GM12878 (cell line): ENCODE data around the gene NDUFV3. TPM values are rescaled to one million over a fixed set of nuclear protein-coding genes. Genes with fewer than 3 reads are reported as not detected.

Experiments used
- ATAC-seq: fragments of 200-7000 bp; cut with Tn5 transposase; 3 replicates; pipeline ENCODE4 v1.9.1; 2020; ENCODE audit warnings: mild to moderate bottlenecking, moderate library complexity
- BruUV-seq: library from RNA; stranded (reverse); fragments of 400-500 nt; replicated peaks from 2 replicates; lab custom pipeline; 2021; lab: Mats Ljungman, UMichigan
- CTCF ChIA-PET: fragments of 300-600 bp; sonication (Branson Sonifier 250); formaldehyde crosslinking; extraction: SDS; loops from one replicate; lab custom pipeline; 2021; ENCODE audit warnings: inconsistent platforms; lab: Yijun Ruan, JAX
- POLR2A ChIA-PET: fragments of 350-600 bp; formaldehyde crosslinking; extraction: SDS; loops from one replicate; lab custom pipeline; 2021; ENCODE audit warnings: inconsistent platforms; lab: Charles Lee
- RAD21 ChIA-PET: fragments of 300-600 bp; sonication (Branson Sonifier 250); formaldehyde crosslinking; loops from one replicate; lab custom pipeline; 2023; ENCODE audit warnings: antibody characterized with exemption; ENCODE audit not compliant: unreplicated experiment; lab: Charles Lee
- SMC1A ChIA-PET: fragments of 300-600 bp; sonication (Branson Sonifier 250); formaldehyde crosslinking; loops from one replicate; lab custom pipeline; 2023; ENCODE audit not compliant: unreplicated experiment, uncharacterized antibody; lab: Charles Lee
- DNase-seq: peaks from one replicate; pipeline ENCODE4 v3.0.0-alpha.2; 2011; ENCODE audit warnings: low read depth, low spot score
- FAIRE-seq: peaks from 3 replicates; lab custom pipeline; 2011; peaks lifted over from hg19 to GRCh38; lab: Jason Lieb, UNC
- H2AFZ ChIP-seq: 2 replicates; pipeline ENCODE4 v1.6.0; 2011; ENCODE audit warnings: low read depth, low read length, control low read depth; ENCODE audit not compliant: control insufficient read depth
- H3K27ac ChIP-seq: 2 replicates; pipeline ENCODE4 v1.5.1; 2011; ENCODE audit warnings: control low read depth; ENCODE audit not compliant: control insufficient read depth, insufficient read depth
- H3K27me3 ChIP-seq, 2 experiments: replicated peaks in 1 of 2; 2 replicates each; pipeline versions ENCODE4 v1.6.0 to v1.6.1; 2011; ENCODE audit warnings: low read length in 1 of 2; ENCODE audit not compliant: control insufficient read depth in 2 of 2, insufficient read depth in 2 of 2
- H3K36me3 ChIP-seq, 2 experiments: 2 replicates each; pipeline ENCODE4 v1.5.1; 2011; ENCODE audit warnings: low read length in 1 of 2; ENCODE audit not compliant: control insufficient read depth in 2 of 2, insufficient read depth in 2 of 2
- H3K4me1 ChIP-seq: 2 replicates; pipeline ENCODE4 v1.6.1; 2011; ENCODE audit warnings: mild to moderate bottlenecking, low read length, moderate library complexity, mixed read lengths; ENCODE audit not compliant: control insufficient read depth, insufficient read depth
- H3K4me2 ChIP-seq: 2 replicates; pipeline ENCODE4 v1.6.0; 2011; ENCODE audit warnings: control low read depth; ENCODE audit not compliant: control insufficient read depth, insufficient read depth
- H3K4me3 ChIP-seq: fragments of 200-600 bp; sonication (generic); 2 replicates; pipeline ENCODE4 v1.5.1; 2016
- H3K79me2 ChIP-seq: 2 replicates; pipeline ENCODE4 v1.6.0; 2011; ENCODE audit warnings: low read length; ENCODE audit not compliant: control insufficient read depth, insufficient read depth
- H3K9ac ChIP-seq: 2 replicates; pipeline ENCODE4 v1.8.0; 2011; ENCODE audit warnings: low read length, control low read depth, mixed read lengths; ENCODE audit not compliant: control insufficient read depth, insufficient read depth
- H3K9me3 ChIP-seq: replicated peaks from 3 replicates; pipeline ENCODE4 v1.5.1; 2011; ENCODE audit warnings: mild to moderate bottlenecking, low read length; ENCODE audit not compliant: control insufficient read depth, insufficient read depth
- H4K20me1 ChIP-seq: 2 replicates; pipeline ENCODE4 v1.6.0; 2011; ENCODE audit not compliant: control insufficient read depth, insufficient read depth
- CHD4 ChIP-seq: fragments of 200-600 bp; sonication (generic); IDR thresholded peaks from 2 replicates; pipeline ENCODE4 v1.6.1; 2016; ENCODE audit warnings: mild to moderate bottlenecking
- CTCF ChIP-seq, 3 experiments: IDR thresholded peaks in 2 of 3; conservative IDR thresholded peaks in 1 of 3; 2 replicates each; pipeline ENCODE4 v1.5.1; 2011; ENCODE audit warnings: low read depth in 3 of 3, low read length in 3 of 3, mild to moderate bottlenecking in 3 of 3, control low read depth in 2 of 3, moderate library complexity in 2 of 3, inconsistent platforms in 1 of 3, mixed read lengths in 1 of 3; ENCODE audit not compliant: control insufficient read depth in 2 of 3, insufficient read depth in 1 of 3; ENCODE audit errors: extremely low read depth in 1 of 3
- EED ChIP-seq: sonication (generic); IDR thresholded peaks from 2 replicates; pipeline ENCODE4 v1.6.1; 2016; ENCODE audit warnings: antibody characterized with exemption, low read depth
- MEF2B ChIP-seq: fragments of 450-650 bp; IDR thresholded peaks from 2 replicates; pipeline ENCODE4 v1.6.1; 2018; ENCODE audit warnings: mild to moderate bottlenecking, moderate library complexity; ENCODE audit not compliant: partially characterized antibody, poor library complexity, severe bottlenecking
- MYB ChIP-seq: fragments of 150-350 bp; IDR thresholded peaks from 2 replicates; pipeline ENCODE4 v1.6.1; 2014; ENCODE audit warnings: mild to moderate bottlenecking, low read depth, low read length, borderline replicate concordance
- PAX5 ChIP-seq: IDR thresholded peaks from 2 replicates; pipeline ENCODE4 v1.6.1; 2011; ENCODE audit warnings: low read depth, low read length, borderline replicate concordance
- POLR2A ChIP-seq: IDR thresholded peaks from 2 replicates; pipeline ENCODE4 v1.6.1; 2011; ENCODE audit warnings: low read depth, mild to moderate bottlenecking, low read length
- RAD21 ChIP-seq: IDR thresholded peaks from 2 replicates; pipeline ENCODE4 v1.6.1; 2011; ENCODE audit warnings: mild to moderate bottlenecking, low read depth, low read length, moderate library complexity; ENCODE audit not compliant: insufficient read depth
- RUNX3 ChIP-seq: IDR thresholded peaks from 2 replicates; pipeline ENCODE4 v1.6.1; 2012; ENCODE audit warnings: low read length, inconsistent platforms
- SMC3 ChIP-seq: IDR thresholded peaks from 2 replicates; pipeline ENCODE4 v1.6.1; 2011; ENCODE audit warnings: low read length, improper control_type of control experiment, borderline replicate concordance
- SREBF1 ChIP-seq: IDR thresholded peaks from 2 replicates; pipeline ENCODE4 v1.6.1; 2012; ENCODE audit warnings: mild to moderate bottlenecking, low read length
- YY1 ChIP-seq: IDR thresholded peaks from 2 replicates; pipeline ENCODE4 v1.6.1; 2011; ENCODE audit warnings: low read depth, mild to moderate bottlenecking, low read length
- WGBS: methylation state at CpG from one replicate; pipeline ENCODE4 v1.1.6; 2016; ENCODE audit warnings: low lambda C conversion rate; ENCODE audit not compliant: insufficient replicate concordance, insufficient coverage; ENCODE audit errors: missing lambda C conversion rate; 5-methylcytosine and 5-hydroxymethylcytosine counted together
- in situ Hi-C: fragments of 300-500 bp; cut with MboI; formaldehyde crosslinking; loops from 9 replicates; pipeline ENCODE4 v1.14.3; 2018; ENCODE audit warnings: mixed read lengths
- intact Hi-C: fragments of 100-400 bp; cut with micrococcal nuclease; formaldehyde crosslinking; loops from one replicate; pipeline ENCODE4 v1.14.2; 2022; ENCODE audit not compliant: unreplicated experiment
- polyA plus RNA-seq, 11 experiments: library from polyadenylated mRNA; depleted of rRNA in 4 of 11; unstranded in 6 of 11; stranded (reverse) in 5 of 11; fragments of >200 nt; fragmentation: Nextera tagmentation in 4 of 11; fragmentation: Illumina TruSeq in 1 of 11; extraction: Ambion mirVana in 4 of 11; extraction: Trizol in 1 of 11; gene quantifications; 1 replicate in 1 of 11; 2 replicates in 10 of 11; pipeline versions ENCODE4 v1.2.1 to v1.2.3, GENCODE V29; 2011 to 2016; ENCODE audit warnings: inconsistent platforms in 2 of 11, missing spikeins in 2 of 11, low read depth in 1 of 11
- total RNA-seq, 4 experiments: library from RNA; depleted of rRNA in 3 of 4; stranded (reverse); fragments of >200 nt in 3 of 4; fragmentation: Illumina TruSeq in 1 of 4; extraction: Trizol in 1 of 4; gene quantifications; 2 replicates each; pipeline versions ENCODE4 v1.2.1 to v1.2.3, GENCODE V29; 2013 to 2021
- TF ChIP-seq, protein P1 (sequence below): fragments of 450-650 bp; formaldehyde crosslinking; IDR thresholded peaks from 2 replicates; pipeline ENCODE4 v1.4.0; 2022; ENCODE audit warnings: mild to moderate bottlenecking, moderate library complexity
- TF ChIP-seq, protein P2 (sequence below): fragments of 450-650 bp; conservative IDR thresholded peaks from 2 replicates; pipeline ENCODE4 v1.6.1; 2017; ENCODE audit warnings: mild to moderate bottlenecking, moderate library complexity

The NDUFV3 gene
- total and polyA plus RNA-seq, 10 of the 15 experiments (the other 5 are each of a cell fraction or from before 2014, with no cell fraction given) = 7.0 to 44.7 (median 29.9) TPM

DNA sequence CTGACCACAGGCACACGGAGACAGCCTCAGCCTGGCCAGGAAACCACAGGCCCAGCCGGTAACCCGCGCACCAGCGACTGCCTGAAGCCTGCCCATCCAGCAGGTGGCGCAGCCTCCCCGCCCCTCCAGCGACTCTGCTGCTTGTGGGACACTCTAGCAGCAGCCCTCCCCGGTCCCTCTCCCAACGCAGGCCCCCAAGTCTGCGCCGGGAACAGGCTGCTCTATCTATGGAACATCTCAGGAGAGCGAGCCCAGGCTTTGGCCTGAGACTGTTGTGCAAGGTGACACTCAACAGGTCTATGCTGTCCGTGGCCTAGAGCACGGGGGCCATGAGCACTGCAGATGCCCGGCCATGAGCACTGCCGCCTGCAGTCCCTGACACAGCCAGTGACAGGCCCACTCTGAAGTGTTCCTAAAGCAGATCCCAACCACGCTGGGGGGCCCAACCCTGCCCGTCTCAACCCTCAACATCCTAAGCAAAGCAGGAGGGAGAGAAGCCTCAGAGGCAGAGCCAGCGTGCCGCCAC, 42.2 kb upstream of the NDUFV3 start:
- Histone ChIP-seq H3K4me2 (no peak overlapping the region), H3K4me1 (no peaks in the 10 kb centered on the region), H2AFZ (no peak overlapping the region), H3K27ac (no peak overlapping the region), H3K9me3 (no peaks in the 10 kb centered on the region), H3K9ac (no peak overlapping the region), H3K79me2 (no peaks in the 10 kb centered on the region), H3K27me3 (no peaks in the 10 kb centered on the region), H3K4me3 (no peak overlapping the region), H3K36me3 (peaks cover 30 to 60% of the 10 kb centered on the region in 2 experiments), H4K20me1 (no peaks in the 10 kb centered on the region)
- TF ChIP-seq MYB = no peak
- TF ChIP-seq RUNX3 = peak; percentile 30; the same call in 1 of the 2 replicates
- peak; percentile 42 for TF ChIP-seq POLR2A
- TF ChIP-seq EED = no peak
- peak; percentile 52 to 68 (median 52) for TF ChIP-seq CTCF (IDR thresholded peaks at IDR 0.05 in 2 of 3, conservative IDR thresholded peaks at IDR 0.05 in 1 of 3; ENCODE audit: control insufficient read depth in 2 of 3, extremely low read depth in 1 of 3, insufficient read depth in 1 of 3, low read depth in 3 of 3, low read length in 3 of 3)
- TF ChIP-seq, protein P1, sequence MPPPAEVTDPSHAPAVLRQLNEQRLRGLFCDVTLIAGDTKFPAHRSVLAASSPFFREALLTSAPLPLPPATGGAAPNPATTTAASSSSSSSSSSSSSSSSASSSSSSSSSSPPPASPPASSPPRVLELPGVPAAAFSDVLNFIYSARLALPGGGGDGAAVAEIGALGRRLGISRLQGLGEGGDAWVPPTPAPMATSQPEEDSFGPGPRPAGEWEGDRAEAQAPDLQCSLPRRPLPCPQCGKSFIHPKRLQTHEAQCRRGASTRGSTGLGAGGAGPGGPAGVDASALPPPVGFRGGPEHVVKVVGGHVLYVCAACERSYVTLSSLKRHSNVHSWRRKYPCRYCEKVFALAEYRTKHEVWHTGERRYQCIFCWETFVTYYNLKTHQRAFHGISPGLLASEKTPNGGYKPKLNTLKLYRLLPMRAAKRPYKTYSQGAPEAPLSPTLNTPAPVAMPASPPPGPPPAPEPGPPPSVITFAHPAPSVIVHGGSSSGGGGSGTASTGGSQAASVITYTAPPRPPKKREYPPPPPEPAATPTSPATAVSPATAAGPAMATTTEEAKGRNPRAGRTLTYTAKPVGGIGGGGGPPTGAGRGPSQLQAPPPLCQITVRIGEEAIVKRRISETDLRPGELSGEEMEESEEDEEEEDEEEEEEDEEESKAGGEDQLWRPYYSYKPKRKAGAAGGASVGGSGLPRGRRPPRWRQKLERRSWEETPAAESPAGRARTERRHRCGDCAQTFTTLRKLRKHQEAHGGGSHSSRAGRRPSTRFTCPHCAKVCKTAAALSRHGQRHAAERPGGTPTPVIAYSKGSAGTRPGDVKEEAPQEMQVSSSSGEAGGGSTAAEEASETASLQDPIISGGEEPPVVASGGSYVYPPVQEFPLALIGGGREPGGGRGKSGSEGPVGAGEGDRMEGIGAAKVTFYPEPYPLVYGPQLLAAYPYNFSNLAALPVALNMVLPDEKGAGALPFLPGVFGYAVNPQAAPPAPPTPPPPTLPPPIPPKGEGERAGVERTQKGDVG (CRISPR knock-in tag) = no peak
- 0 out of 2 replicates have a peak, but pooled peaks have one; percentile 13 for TF ChIP-seq YY1
- TF ChIP-seq, protein P2, sequence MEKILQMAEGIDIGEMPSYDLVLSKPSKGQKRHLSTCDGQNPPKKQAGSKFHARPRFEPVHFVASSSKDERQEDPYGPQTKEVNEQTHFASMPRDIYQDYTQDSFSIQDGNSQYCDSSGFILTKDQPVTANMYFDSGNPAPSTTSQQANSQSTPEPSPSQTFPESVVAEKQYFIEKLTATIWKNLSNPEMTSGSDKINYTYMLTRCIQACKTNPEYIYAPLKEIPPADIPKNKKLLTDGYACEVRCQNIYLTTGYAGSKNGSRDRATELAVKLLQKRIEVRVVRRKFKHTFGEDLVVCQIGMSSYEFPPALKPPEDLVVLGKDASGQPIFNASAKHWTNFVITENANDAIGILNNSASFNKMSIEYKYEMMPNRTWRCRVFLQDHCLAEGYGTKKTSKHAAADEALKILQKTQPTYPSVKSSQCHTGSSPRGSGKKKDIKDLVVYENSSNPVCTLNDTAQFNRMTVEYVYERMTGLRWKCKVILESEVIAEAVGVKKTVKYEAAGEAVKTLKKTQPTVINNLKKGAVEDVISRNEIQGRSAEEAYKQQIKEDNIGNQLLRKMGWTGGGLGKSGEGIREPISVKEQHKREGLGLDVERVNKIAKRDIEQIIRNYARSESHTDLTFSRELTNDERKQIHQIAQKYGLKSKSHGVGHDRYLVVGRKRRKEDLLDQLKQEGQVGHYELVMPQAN = no peak
- no peak for TF ChIP-seq SREBF1
- TF ChIP-seq MEF2B = no peak
- no peak for TF ChIP-seq PAX5
- peak; percentile 26; the same call in 1 of the 2 replicates for TF ChIP-seq SMC3
- TF ChIP-seq RAD21 = 0 out of 2 replicates have a peak, but pooled peaks have one; percentile 13
- no peak for TF ChIP-seq CHD4
- WGBS = 70% methylated on average over 21 of the region's 21 CpGs
- DNase-seq = no peak
- CTCF ChIA-PET = no interaction called here
- in situ Hi-C loops = no loop called here
- no TSS peak for BruUV-seq
- SMC1A ChIA-PET = no interaction called here
- intact Hi-C loops = no loop called here
- POLR2A ChIA-PET = no interaction called here
- FAIRE-seq = no peak
- peak; percentile 92 for ATAC-seq
- RAD21 ChIA-PET = no interaction called here
